H1 (cell line): Measurements from ENCODE around the gene HHAT. TPM values are rescaled to one million over a fixed set of nuclear protein-coding genes. Genes with fewer than 3 reads are reported as not detected.
A peak's percentile ranks its signal among the peaks of the same experiment; 100 is the strongest.

Experiments used
- CTCF ChIA-PET: fragments of 300-600 bp; sonication (Branson Sonifier 250); formaldehyde crosslinking; loops from one replicate; lab custom pipeline; 2021; ENCODE audit not compliant: partially characterized antibody; lab: Charles Lee
- POLR2A ChIA-PET: fragments of 300-600 bp; sonication (Branson Sonifier 250); formaldehyde crosslinking; loops from one replicate; lab custom pipeline; 2021; ENCODE audit warnings: inconsistent platforms; ENCODE audit not compliant: partially characterized antibody; lab: Charles Lee
- DNase-seq, 2 experiments: peaks; one replicate each; pipeline versions ENCODE4 v3.0.0 to v3.0.0-alpha.2; 2010 to 2022; ENCODE audit warnings: low spot score in 2 of 2, low read depth in 1 of 2, mixed read lengths in 1 of 2
- FAIRE-seq: peaks from 2 replicates; lab custom pipeline; 2011; peaks lifted over from hg19 to GRCh38; lab: Jason Lieb, UNC
- H2AFZ ChIP-seq: 2 replicates; pipeline ENCODE4 v1.8.1; 2012; ENCODE audit warnings: low read length, inconsistent platforms
- H2AK5ac ChIP-seq: 2 replicates; pipeline ENCODE4 v1.6.1; 2013; ENCODE audit warnings: low read depth, low read length
- H2BK120ac ChIP-seq: replicated peaks from 2 replicates; pipeline ENCODE3; 2013; ENCODE audit warnings: low read depth, low read length, inconsistent platforms
- H2BK12ac ChIP-seq: 2 replicates; pipeline ENCODE4 v1.6.1; 2013; ENCODE audit warnings: low read depth, low read length
- H2BK15ac ChIP-seq: 2 replicates; pipeline ENCODE4 v1.6.1; 2013; ENCODE audit warnings: low read length
- H2BK20ac ChIP-seq: 2 replicates; pipeline ENCODE4 v1.6.1; 2013; ENCODE audit warnings: low read length
- H2BK5ac ChIP-seq: 2 replicates; pipeline ENCODE4 v1.6.1; 2013; ENCODE audit warnings: low read depth, low read length
- H3K14ac ChIP-seq: 2 replicates; pipeline ENCODE4 v1.6.1; 2013; ENCODE audit warnings: inconsistent platforms; ENCODE audit not compliant: insufficient read length
- H3K18ac ChIP-seq: 2 replicates; pipeline ENCODE4 v1.6.1; 2013; ENCODE audit warnings: low read length; ENCODE audit errors: extremely low read depth
- H3K23ac ChIP-seq: 2 replicates; pipeline ENCODE4 v1.6.1; 2013; ENCODE audit warnings: inconsistent platforms; ENCODE audit not compliant: insufficient read length
- H3K23me2 ChIP-seq: 2 replicates; pipeline ENCODE4 v1.6.1; 2013; ENCODE audit warnings: low read depth, low read length
- H3K27ac ChIP-seq: 2 replicates; pipeline ENCODE4 v1.6.1; 2011; ENCODE audit warnings: low read depth, low read length, inconsistent platforms
- H3K27me3 ChIP-seq, 4 experiments: replicated peaks in 1 of 4; 1 replicate in 1 of 4; 2 replicates in 3 of 4; pipeline versions ENCODE4 v1.6.1 to v1.8.1; 2011 to 2013; ENCODE audit warnings: low read length in 3 of 4, mild to moderate bottlenecking in 3 of 4, inconsistent platforms in 2 of 4, mixed read lengths in 2 of 4, moderate library complexity in 1 of 4; ENCODE audit not compliant: control insufficient read depth in 3 of 4, insufficient read depth in 3 of 4; ENCODE audit errors: extremely low read depth in 1 of 4
- H3K36me3 ChIP-seq, 4 experiments: 2 replicates each; pipeline versions ENCODE4 v1.6.1 to v1.8.1; 2011 to 2013; ENCODE audit warnings: mild to moderate bottlenecking in 4 of 4, low read length in 3 of 4, moderate library complexity in 2 of 4, control low read depth in 1 of 4, inconsistent platforms in 1 of 4; ENCODE audit not compliant: insufficient read depth in 4 of 4, control insufficient read depth in 2 of 4
- H3K4ac ChIP-seq: replicated peaks from 2 replicates; pipeline ENCODE3; 2013; ENCODE audit warnings: low read length, low read depth, mixed read lengths, inconsistent platforms; ENCODE audit not compliant: insufficient read length
- H3K4me1 ChIP-seq, 4 experiments: replicated peaks in 1 of 4; 1 replicate in 1 of 4; 2 replicates in 3 of 4; pipeline versions ENCODE4 v1.6.1 to v1.8.1; 2011 to 2013; ENCODE audit warnings: low read length in 3 of 4, inconsistent platforms in 2 of 4, mixed read lengths in 1 of 4; ENCODE audit not compliant: insufficient read depth in 4 of 4, control insufficient read depth in 3 of 4
- H3K4me2 ChIP-seq, 2 experiments: 2 replicates each; pipeline versions ENCODE4 v1.6.1 to v1.8.1; 2011 to 2013; ENCODE audit warnings: low read depth in 2 of 2, low read length in 2 of 2, control low read depth in 1 of 2, inconsistent platforms in 1 of 2, mild to moderate bottlenecking in 1 of 2; ENCODE audit not compliant: insufficient read depth in 1 of 2
- H3K4me3 ChIP-seq, 4 experiments: fragments of 200-600, 300-600 bp in 1 of 4; sonication (generic), shearing (Covaris generic), sonication (Bioruptor Twin) in 1 of 4; 2 replicates each; pipeline versions ENCODE4 v1.5.1 to v1.8.1; 2011 to 2016; ENCODE audit warnings: low read length in 4 of 4, low read depth in 3 of 4, control low read depth in 2 of 4, inconsistent platforms in 2 of 4, mild to moderate bottlenecking in 2 of 4, mixed read lengths in 1 of 4, moderate library complexity in 1 of 4; ENCODE audit not compliant: insufficient read depth in 2 of 4; ENCODE audit errors: extremely low read depth in 1 of 4
- H3K56ac ChIP-seq: replicated peaks from 2 replicates; pipeline ENCODE3; 2013; ENCODE audit warnings: low read depth, mild to moderate bottlenecking, mixed read lengths, low read length, inconsistent platforms; ENCODE audit not compliant: insufficient read length
- H3K79me1 ChIP-seq: 2 replicates; pipeline ENCODE4 v1.6.1; 2013; ENCODE audit warnings: low read depth, low read length, control low read depth
- H3K79me2 ChIP-seq, 2 experiments: 2 replicates each; pipeline versions ENCODE4 v1.6.1 to v1.8.1; 2012 to 2013; ENCODE audit warnings: low read length in 2 of 2, mild to moderate bottlenecking in 2 of 2, inconsistent platforms in 1 of 2; ENCODE audit not compliant: insufficient read depth in 2 of 2, control insufficient read depth in 1 of 2
- H3K9ac ChIP-seq, 4 experiments: replicated peaks in 1 of 4; 1 replicate in 1 of 4; 2 replicates in 3 of 4; pipeline versions ENCODE4 v1.6.1 to v1.8.1; 2011 to 2013; ENCODE audit warnings: low read depth in 3 of 4, low read length in 3 of 4, control low read depth in 2 of 4, mild to moderate bottlenecking in 2 of 4, moderate library complexity in 2 of 4, inconsistent platforms in 1 of 4; ENCODE audit errors: extremely low read depth in 1 of 4
- H3K9me3 ChIP-seq, 2 experiments: 2 replicates each; pipeline versions ENCODE4 v1.6.1 to v1.8.1; 2012 to 2013; ENCODE audit warnings: mild to moderate bottlenecking in 2 of 2, moderate library complexity in 2 of 2, control low read depth in 1 of 2, inconsistent platforms in 1 of 2, low read depth in 1 of 2, low read length in 1 of 2, mixed read lengths in 1 of 2; ENCODE audit not compliant: insufficient read depth in 2 of 2
- H4K20me1 ChIP-seq, 2 experiments: replicated peaks in 1 of 2; 2 replicates each; pipeline versions ENCODE3 to v1.8.1; 2011 to 2013; ENCODE audit warnings: inconsistent platforms in 2 of 2, low read length in 2 of 2, mild to moderate bottlenecking in 1 of 2; ENCODE audit not compliant: insufficient read depth in 2 of 2, control insufficient read depth in 1 of 2
- H4K5ac ChIP-seq: 2 replicates; pipeline ENCODE4 v1.6.1; 2013; ENCODE audit warnings: low read length, low read depth, mixed read lengths, inconsistent platforms; ENCODE audit not compliant: insufficient read length
- H4K8ac ChIP-seq: 2 replicates; pipeline ENCODE4 v1.8.0; 2013; ENCODE audit warnings: mild to moderate bottlenecking, moderate library complexity, low read length, inconsistent platforms; ENCODE audit not compliant: insufficient read depth; ENCODE audit errors: extremely low read depth
- H4K91ac ChIP-seq: replicated peaks from 2 replicates; pipeline ENCODE3; 2013; ENCODE audit warnings: low read length, mixed read lengths, inconsistent platforms; ENCODE audit not compliant: insufficient read length
- EZH2 ChIP-seq: fragments of 200-600 bp; sonication (generic); IDR thresholded peaks from 2 replicates; pipeline ENCODE4 v1.7.1; 2012; ENCODE audit warnings: low read depth, mild to moderate bottlenecking, moderate library complexity, low read length, inconsistent platforms; ENCODE audit not compliant: severe bottlenecking
- SUZ12 ChIP-seq: fragments of 200-600 bp; sonication (generic); IDR thresholded peaks from 2 replicates; pipeline ENCODE4 v1.6.1; 2012; ENCODE audit warnings: mild to moderate bottlenecking, inconsistent platforms, low read length, moderate library complexity, mixed read lengths
- WGBS, 2 experiments: shearing (Covaris generic) in 1 of 2; methylation state at CpG; one replicate each; pipeline versions ENCODE4 v1.1.6 to v1.1.7; 2013 to 2015; ENCODE audit warnings: low lambda C conversion rate in 2 of 2, mixed read lengths in 2 of 2, inconsistent platforms in 1 of 2, low coverage in 1 of 2, missing lambda C conversion rate in 1 of 2; ENCODE audit not compliant: insufficient replicate concordance in 2 of 2, insufficient coverage in 1 of 2, insufficient read length in 1 of 2; ENCODE audit errors: extremely low coverage in 1 of 2, missing lambda C conversion rate in 1 of 2; 5-methylcytosine and 5-hydroxymethylcytosine counted together
- polyA plus RNA-seq, 7 experiments: library from polyadenylated mRNA; depleted of rRNA in 3 of 7; stranded (reverse) in 5 of 7; unstranded in 2 of 7; fragments of >200 nt in 5 of 7; fragments of 200-250 nt in 2 of 7; gene quantifications; 1 replicate in 5 of 7; 2 replicates in 1 of 7; 4 replicates in 1 of 7; pipeline versions ENCODE4 v1.2.1 to v1.2.3, GENCODE V29; 2011 to 2013; ENCODE audit warnings: missing spikeins in 2 of 7, mixed read lengths in 2 of 7
- total RNA-seq: library from RNA; stranded (reverse); fragmentation: NEBNext Ultra II Directional; extraction: Animal tissue kit (Norgen Biotek cat#: 25700); gene quantifications from 2 replicates; pipeline ENCODE4 v1.2.1, GENCODE V29; 2021

HHAT gene
- total and polyA plus RNA-seq, 2 of the 8 experiments (the other 6 are each of a cell fraction or from before 2014, with no cell fraction given) = 0.15 to 0.51 TPM

GRCh38 chr1:210291081-210291764 is 37.5 kb upstream of the HHAT start:
- Histone ChIP-seq H3K4me2 (peak overlapping the region; percentile 65 to 79; a peak in 2 of 4 replicates), H3K4me1 (peaks cover 0 to 13% (median 6%) of the 10 kb centered on the region in 4 experiments; a peak in 5 of 7 replicates), H3K23me2 (peaks cover 6% of the 10 kb centered on the region; the same call in 1 of the 2 replicates), H3K18ac (no peak overlapping the region), H3K14ac (no peak overlapping the region), H4K5ac (no peak overlapping the region), H3K56ac (no peak overlapping the region), H2AK5ac (no peak overlapping the region), H3K79me2 (no peaks in the 10 kb centered on the region), H3K36me3 (no peaks in the 10 kb centered on the region), H2BK5ac (no peak overlapping the region), H3K9me3 (no peaks in the 10 kb centered on the region), H2BK12ac (no peak overlapping the region), H3K9ac (no peak overlapping the region), H2BK15ac (no peak overlapping the region), H4K20me1 (no peaks in the 10 kb centered on the region), H3K79me1 (no peaks in the 10 kb centered on the region), H3K27me3 (peaks cover 0 to 13% (median 9%) of the 10 kb centered on the region in 4 experiments; a peak in 4 of 7 replicates), H2BK20ac (no peak overlapping the region), H3K4me3 (peak overlapping the region in 1 of 4 experiments; percentile 68; a peak in 1 of 8 replicates), H2AFZ (no peak overlapping the region), H3K4ac (no peak overlapping the region), H2BK120ac (no peak overlapping the region), H3K27ac (no peak overlapping the region), H4K8ac (no peak overlapping the region), H3K23ac (no peak overlapping the region), H4K91ac (no peak overlapping the region)
- DNase-seq = no peak
- ChIA-PET CTCF (interaction anchor here (1.2 to 4.5 kb wide), 17 partner anchors 9 to 106 kb away, joined by 3 to 25 read pairs (median 8); no protein-coding TSS in a partner anchor), POLR2A (interaction anchor here (0.8 to 5.4 kb wide), 6 partner anchors 9 to 83 kb away, joined by 3 to 39 read pairs (median 8); no protein-coding TSS in a partner anchor)
- WGBS, 2 experiments = 72% methylated on average over 8 of the region's 8 CpGs; no CpG with 5 or more reads in 1 of the 2 experiments
- no peak for FAIRE-seq
- TF ChIP-seq SUZ12 (no peak), EZH2 (peak; percentile 19)
